SH-SY5Y (cell line): ENCODE results near the gene KRT4.

Experiments
- GATA2 ChIP-seq: IDR thresholded peaks from 2 replicates; pipeline ENCODE4 v1.6.1; 2011; ENCODE audit warnings: mild to moderate bottlenecking, low read depth, low read length
- GATA3 ChIP-seq: IDR thresholded peaks from 2 replicates; pipeline ENCODE4 v1.6.1; 2011; ENCODE audit warnings: low read depth, mild to moderate bottlenecking, low read length, moderate library complexity

DNA sequence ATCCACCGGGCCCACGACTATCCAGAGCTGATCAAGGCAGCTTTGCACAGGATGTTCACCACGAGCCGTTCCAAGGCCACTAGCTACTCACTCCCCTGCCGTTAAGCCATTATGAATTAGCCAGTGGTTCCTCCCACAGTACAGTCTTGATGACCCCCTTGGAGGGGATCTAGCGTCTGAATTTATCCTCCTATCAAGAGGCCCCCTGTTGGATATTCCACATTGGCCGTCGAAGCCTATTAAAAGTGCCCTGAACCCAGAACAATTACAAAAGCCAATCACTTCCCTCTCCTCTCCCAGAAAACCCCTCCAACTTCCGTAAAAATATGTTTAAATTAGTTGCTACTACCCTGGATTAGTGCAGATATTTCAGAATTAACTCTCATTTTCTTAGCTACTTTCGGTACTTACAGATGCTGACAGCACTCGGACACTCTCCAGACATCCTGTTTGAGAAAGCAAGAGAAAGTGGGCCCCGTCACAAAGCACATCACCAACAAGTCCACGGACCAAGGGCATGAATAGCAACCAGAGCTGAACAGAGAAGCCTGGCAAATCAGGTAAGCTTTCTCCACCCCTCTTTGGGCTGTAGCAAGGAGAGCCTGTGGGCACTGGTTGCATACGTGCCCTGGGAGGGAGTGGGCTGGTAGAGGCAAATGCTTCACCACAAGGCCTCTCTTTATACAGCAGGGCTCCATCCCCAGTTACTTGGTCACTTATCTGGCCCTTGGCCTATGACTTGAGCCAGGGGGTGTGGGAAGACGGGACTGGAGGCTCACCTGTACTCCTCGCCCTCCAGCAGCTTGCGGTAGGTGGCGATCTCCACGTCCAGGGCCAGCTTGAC is 23.3 kb downstream of the KRT4 start:
- no peak for TF ChIP-seq GATA3
- TF ChIP-seq GATA2 = no peak
